Uterus (tissue), 2 donors: ENCODE data around the gene SGIP1.
"Not testable (repeated sequence)": the region's sequence is repeated elsewhere in the genome, so short reads cannot be mapped to it uniquely, and the experiment has no call there.

Experiments used
- POLR2A ChIP-seq, 2 donors: fragments of 450-650 bp; IDR thresholded peaks; one replicate each; pipeline ENCODE4 v1.6.1; 2016; ENCODE audit warnings: antibody characterized with exemption in 2 of 2, mild to moderate bottlenecking in 1 of 2, moderate library complexity in 1 of 2
- TF ChIP-seq, protein P1 (sequence below), 4 experiments: fragments of 200-600 bp in 2 of 4; fragments of 450-650 bp in 2 of 4; sonication (generic) in 2 of 4; IDR thresholded peaks; one replicate each; pipeline ENCODE4 v1.5.1; 2016 to 2019; ENCODE audit warnings: antibody characterized with exemption in 4 of 4, mild to moderate bottlenecking in 2 of 4, moderate library complexity in 1 of 4

DNA sequence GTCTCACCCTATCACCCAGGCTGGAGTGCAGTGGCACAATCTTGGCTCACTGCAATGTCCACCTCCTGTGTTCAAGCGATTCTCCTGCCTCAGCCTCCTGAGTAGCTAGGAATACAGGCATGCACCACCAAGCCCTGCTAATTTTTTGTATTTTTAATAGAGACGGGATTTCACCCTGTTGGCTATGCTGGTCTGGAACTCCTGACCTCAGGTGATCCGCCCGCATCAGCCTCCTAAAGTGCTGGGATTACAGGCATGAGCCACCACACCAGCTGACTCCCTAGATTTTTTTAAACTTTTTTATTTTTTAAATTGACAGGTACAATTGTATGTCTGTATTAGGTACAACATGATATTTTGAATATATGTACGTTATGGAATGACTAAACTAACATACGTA lies 200.6 kb downstream of the SGIP1 start:
- TF ChIP-seq, protein P1, sequence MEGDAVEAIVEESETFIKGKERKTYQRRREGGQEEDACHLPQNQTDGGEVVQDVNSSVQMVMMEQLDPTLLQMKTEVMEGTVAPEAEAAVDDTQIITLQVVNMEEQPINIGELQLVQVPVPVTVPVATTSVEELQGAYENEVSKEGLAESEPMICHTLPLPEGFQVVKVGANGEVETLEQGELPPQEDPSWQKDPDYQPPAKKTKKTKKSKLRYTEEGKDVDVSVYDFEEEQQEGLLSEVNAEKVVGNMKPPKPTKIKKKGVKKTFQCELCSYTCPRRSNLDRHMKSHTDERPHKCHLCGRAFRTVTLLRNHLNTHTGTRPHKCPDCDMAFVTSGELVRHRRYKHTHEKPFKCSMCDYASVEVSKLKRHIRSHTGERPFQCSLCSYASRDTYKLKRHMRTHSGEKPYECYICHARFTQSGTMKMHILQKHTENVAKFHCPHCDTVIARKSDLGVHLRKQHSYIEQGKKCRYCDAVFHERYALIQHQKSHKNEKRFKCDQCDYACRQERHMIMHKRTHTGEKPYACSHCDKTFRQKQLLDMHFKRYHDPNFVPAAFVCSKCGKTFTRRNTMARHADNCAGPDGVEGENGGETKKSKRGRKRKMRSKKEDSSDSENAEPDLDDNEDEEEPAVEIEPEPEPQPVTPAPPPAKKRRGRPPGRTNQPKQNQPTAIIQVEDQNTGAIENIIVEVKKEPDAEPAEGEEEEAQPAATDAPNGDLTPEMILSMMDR (IDR thresholded peaks at IDR 0.05), result not testable (repeated sequence)
- not testable (repeated sequence) for TF ChIP-seq POLR2A (IDR thresholded peaks at IDR 0.05)
